ENCODE data around the gene ACVR1.

GRCh38 chr2:157868993-157869392, 7.1 kb downstream of the ACVR1 start:
- TF ChIP-seq, protein P1, sequence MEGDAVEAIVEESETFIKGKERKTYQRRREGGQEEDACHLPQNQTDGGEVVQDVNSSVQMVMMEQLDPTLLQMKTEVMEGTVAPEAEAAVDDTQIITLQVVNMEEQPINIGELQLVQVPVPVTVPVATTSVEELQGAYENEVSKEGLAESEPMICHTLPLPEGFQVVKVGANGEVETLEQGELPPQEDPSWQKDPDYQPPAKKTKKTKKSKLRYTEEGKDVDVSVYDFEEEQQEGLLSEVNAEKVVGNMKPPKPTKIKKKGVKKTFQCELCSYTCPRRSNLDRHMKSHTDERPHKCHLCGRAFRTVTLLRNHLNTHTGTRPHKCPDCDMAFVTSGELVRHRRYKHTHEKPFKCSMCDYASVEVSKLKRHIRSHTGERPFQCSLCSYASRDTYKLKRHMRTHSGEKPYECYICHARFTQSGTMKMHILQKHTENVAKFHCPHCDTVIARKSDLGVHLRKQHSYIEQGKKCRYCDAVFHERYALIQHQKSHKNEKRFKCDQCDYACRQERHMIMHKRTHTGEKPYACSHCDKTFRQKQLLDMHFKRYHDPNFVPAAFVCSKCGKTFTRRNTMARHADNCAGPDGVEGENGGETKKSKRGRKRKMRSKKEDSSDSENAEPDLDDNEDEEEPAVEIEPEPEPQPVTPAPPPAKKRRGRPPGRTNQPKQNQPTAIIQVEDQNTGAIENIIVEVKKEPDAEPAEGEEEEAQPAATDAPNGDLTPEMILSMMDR (IDR thresholded peaks at IDR 0.05; ENCODE audit: borderline replicate concordance, extremely low read depth, low read length, poor library complexity, severe bottlenecking) = no peak
- TF ChIP-seq EZH2 (IDR thresholded peaks at IDR 0.05; ENCODE audit: borderline replicate concordance, low read depth, low read length, severe bottlenecking) = no peak
